H1 (cell line): ENCODE data around the gene BACE2. TPM values are rescaled to one million over a fixed set of nuclear protein-coding genes. Genes with fewer than 3 reads are reported as not detected.

Source experiments
- CBX8 ChIP-seq: fragments of 300-800, 300-1000 bp; sonication (generic); IDR thresholded peaks from 2 replicates; pipeline ENCODE4 v1.7.1; 2016; ENCODE audit warnings: low read depth, low read length, borderline replicate concordance
- KDM5A ChIP-seq: fragments of 200-600 bp; IDR thresholded peaks from 2 replicates; pipeline ENCODE4 v1.7.1; 2012; ENCODE audit warnings: mild to moderate bottlenecking, low read length, inconsistent platforms, mixed read lengths
- TAF7 ChIP-seq: optimal IDR thresholded peaks from 2 replicates; pipeline ENCODE3; 2011; ENCODE audit warnings: low read depth, mild to moderate bottlenecking, inconsistent platforms, low read length, moderate library complexity, borderline replicate concordance
- polyA plus RNA-seq, 7 experiments: library from polyadenylated mRNA; depleted of rRNA in 3 of 7; stranded (reverse) in 5 of 7; unstranded in 2 of 7; fragments of >200 nt in 5 of 7; fragments of 200-250 nt in 2 of 7; gene quantifications; 1 replicate in 5 of 7; 2 replicates in 1 of 7; 4 replicates in 1 of 7; pipeline versions ENCODE4 v1.2.1 to v1.2.3, GENCODE V29; 2011 to 2013; ENCODE audit warnings: missing spikeins in 2 of 7, mixed read lengths in 2 of 7
- total RNA-seq: library from RNA; stranded (reverse); fragmentation: NEBNext Ultra II Directional; extraction: Animal tissue kit (Norgen Biotek cat#: 25700); gene quantifications from 2 replicates; pipeline ENCODE4 v1.2.1, GENCODE V29; 2021
- TF ChIP-seq, protein P1 (sequence below): IDR thresholded peaks from 2 replicates; pipeline ENCODE4 v1.6.1; 2011; ENCODE audit warnings: low read depth, mild to moderate bottlenecking, low read length; ENCODE audit not compliant: insufficient read depth
- TF ChIP-seq, protein P2 (sequence below): IDR thresholded peaks from 2 replicates; pipeline ENCODE4 v1.6.1; 2012; ENCODE audit warnings: inconsistent platforms

BACE2 gene
- total and polyA plus RNA-seq, 2 of the 8 experiments (the other 6 are each of a cell fraction or from before 2014, with no cell fraction given), result 8.1 to 10.9 TPM

DNA sequence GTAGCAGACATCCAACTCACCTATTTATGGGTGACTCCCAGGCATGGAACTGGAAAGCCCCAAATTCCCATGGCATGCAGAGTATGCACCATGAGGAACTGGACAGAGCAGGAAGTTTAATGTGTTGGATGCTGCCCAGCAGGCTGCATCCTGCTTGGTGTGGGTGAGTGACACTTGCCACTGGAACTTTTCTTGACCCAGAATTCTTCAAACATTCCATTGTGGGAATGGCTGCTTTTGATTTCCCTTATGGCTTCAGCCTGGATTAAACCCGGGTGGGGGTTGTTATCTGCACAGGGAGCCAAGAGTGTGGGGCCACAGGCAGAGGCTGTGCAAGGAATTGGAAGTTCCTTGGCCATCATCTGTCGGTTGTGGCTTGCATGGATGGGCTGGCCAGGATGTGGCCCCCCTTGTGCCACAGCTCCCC, 26.9 kb upstream of the BACE2 start (continued):
- TF ChIP-seq, protein P1, sequence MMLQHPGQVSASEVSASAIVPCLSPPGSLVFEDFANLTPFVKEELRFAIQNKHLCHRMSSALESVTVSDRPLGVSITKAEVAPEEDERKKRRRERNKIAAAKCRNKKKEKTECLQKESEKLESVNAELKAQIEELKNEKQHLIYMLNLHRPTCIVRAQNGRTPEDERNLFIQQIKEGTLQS, result no peak
- no peak for TF ChIP-seq CBX8
- no peak for TF ChIP-seq KDM5A
- TF ChIP-seq TAF7, result no peak
- TF ChIP-seq, protein P2, sequence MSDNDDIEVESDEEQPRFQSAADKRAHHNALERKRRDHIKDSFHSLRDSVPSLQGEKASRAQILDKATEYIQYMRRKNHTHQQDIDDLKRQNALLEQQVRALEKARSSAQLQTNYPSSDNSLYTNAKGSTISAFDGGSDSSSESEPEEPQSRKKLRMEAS, result no peak
